AG20443 (cell line): ENCODE results near the gene ZBED2.
"Not testable (repeated sequence)": the region's sequence is repeated elsewhere in the genome, so short reads cannot be mapped to it uniquely, and the experiment has no call there.

Experiments used
- DNase-seq: peaks from one replicate; pipeline ENCODE4 v3.0.0; 2012; ENCODE audit warnings: low spot score, mixed read lengths

The ZBED2 gene

GRCh38 chr3:111571282-111571681 is 23.9 kb downstream of the ZBED2 start:
- no peak for DNase-seq

- no peak for DNase-seq
Observed at GRCh38 chr3:111570404-111571030, 24.6 kb downstream of the ZBED2 start.

- no peak for DNase-seq
Observed at GRCh38 chr3:111568911-111569310, 26.2 kb downstream of the ZBED2 start.

GRCh38 chr3:111568355-111568754 is 26.8 kb downstream of the ZBED2 start:
- no peak for DNase-seq

GRCh38 chr3:111566844-111567243 is 28.3 kb downstream of the ZBED2 start:
- no peak for DNase-seq

- not testable (repeated sequence) for DNase-seq
Observed at GRCh38 chr3:111561902-111562301, 33.2 kb downstream of the ZBED2 start.

GRCh38 chr3:111548756-111549155 is 46.4 kb downstream of the ZBED2 start:
- DNase-seq, result no peak

- DNase-seq, result peak; percentile 24
Observed at GRCh38 chr3:111548092-111548491, 47.1 kb downstream of the ZBED2 start.

GRCh38 chr3:111547631-111548030 is 47.5 kb downstream of the ZBED2 start:
- no peak for DNase-seq

- DNase-seq, result no peak
Observed at GRCh38 chr3:111545349-111545748, 49.8 kb downstream of the ZBED2 start.
